Measurements from ENCODE around the gene SOBP.

The SOBP gene

GRCh38 chr6:107523054-107523791 lies 33.3 kb downstream of the SOBP start:
- no peak for DNase-seq (ENCODE audit: low read depth in 2 of 2)

- DNase-seq (ENCODE audit: low read depth in 2 of 2) = no peak
Observed at GRCh38 chr6:107523794-107524193, 33.9 kb downstream of the SOBP start.

- no peak for DNase-seq (ENCODE audit: low read depth in 2 of 2)
Observed at GRCh38 chr6:107524626-107525025, 34.7 kb downstream of the SOBP start.

GRCh38 chr6:107531868-107532267 lies 42.0 kb downstream of the SOBP start:
- DNase-seq (ENCODE audit: low read depth in 2 of 2) = no peak

GRCh38 chr6:107532706-107533105 lies 42.8 kb downstream of the SOBP start:
- no peak for DNase-seq (ENCODE audit: low read depth in 2 of 2)

GRCh38 chr6:107533415-107534059 lies 43.6 kb downstream of the SOBP start:
- no peak for DNase-seq (ENCODE audit: low read depth in 2 of 2)

- DNase-seq (ENCODE audit: low read depth in 2 of 2) = no peak
Observed at GRCh38 chr6:107534571-107535141, 44.7 kb downstream of the SOBP start.

- no peak for DNase-seq (ENCODE audit: low read depth in 2 of 2)
Observed at GRCh38 chr6:107535626-107536025, 45.7 kb downstream of the SOBP start.

GRCh38 chr6:107536180-107536961 lies 46.5 kb downstream of the SOBP start:
- no peak for DNase-seq (ENCODE audit: low read depth in 2 of 2)

- DNase-seq (ENCODE audit: low read depth in 2 of 2) = no peak
Observed at GRCh38 chr6:107537559-107537958, 47.6 kb downstream of the SOBP start.

GRCh38 chr6:107538856-107539387 lies 49.0 kb downstream of the SOBP start:
- DNase-seq (ENCODE audit: low read depth in 2 of 2) = no peak

GRCh38 chr6:107539409-107539808 lies 49.5 kb downstream of the SOBP start:
- no peak for DNase-seq (ENCODE audit: low read depth in 2 of 2)

- DNase-seq (ENCODE audit: low read depth in 2 of 2) = no peak
Observed at GRCh38 chr6:107539849-107540464, 50.0 kb downstream of the SOBP start.

GRCh38 chr6:107540465-107540857 lies 50.5 kb downstream of the SOBP start:
- DNase-seq (ENCODE audit: low read depth in 2 of 2) = no peak

GRCh38 chr6:107542192-107542668 lies 52.3 kb downstream of the SOBP start:
- no peak for DNase-seq (ENCODE audit: low read depth in 2 of 2)

GRCh38 chr6:107543088-107543487 lies 53.2 kb downstream of the SOBP start:
- no peak for DNase-seq (ENCODE audit: low read depth in 2 of 2)

- DNase-seq (ENCODE audit: low read depth in 2 of 2) = no peak
Observed at GRCh38 chr6:107543567-107543966, 53.6 kb downstream of the SOBP start.

GRCh38 chr6:107545763-107546162 lies 55.8 kb downstream of the SOBP start:
- DNase-seq (ENCODE audit: low read depth in 2 of 2) = no peak

- DNase-seq (ENCODE audit: low read depth in 2 of 2) = no peak
Observed at GRCh38 chr6:107546691-107547450, 57.0 kb downstream of the SOBP start.

- no peak for DNase-seq (ENCODE audit: low read depth in 2 of 2)
Observed at GRCh38 chr6:107547451-107547840, 57.5 kb downstream of the SOBP start.

Measured in stimulated activated CD8-positive, alpha-beta memory T cell treated with anti-CD3 and anti-CD28 coated beads, Interleukin-2, amount 100 ng/mL, for 48 hours (primary cell).